PC-9 (cell line): Measurements from ENCODE around the gene TOX3. TPM values are rescaled to one million over a fixed set of nuclear protein-coding genes. Genes with fewer than 3 reads are reported as not detected.

Experiments used
- BruUV-seq: library from RNA; stranded (reverse); fragments of 400-500 nt; replicated peaks from 2 replicates; lab custom pipeline; 2021; lab: Mats Ljungman, UMichigan
- CTCF ChIA-PET: fragments of 300-600 bp; sonication (Branson Sonifier 250); formaldehyde crosslinking; loops from one replicate; lab custom pipeline; 2022; ENCODE audit warnings: antibody characterized with exemption; lab: Charles Lee
- POLR2A ChIA-PET: fragments of 300-600 bp; sonication (Branson Sonifier 250); formaldehyde crosslinking; loops from one replicate; lab custom pipeline; 2022; ENCODE audit warnings: antibody characterized with exemption; ENCODE audit not compliant: unreplicated experiment; lab: Charles Lee
- DNase-seq, 2 experiments: peaks; one replicate each; pipeline versions ENCODE4 v3.0.0 to v3.0.0-alpha.2; 2015 to 2022; ENCODE audit warnings: mixed read lengths in 1 of 2
- H2AFZ ChIP-seq: fragments of 200-600 bp; sonication (generic); 2 replicates; pipeline ENCODE4 v1.8.1; 2017; ENCODE audit warnings: antibody characterized with exemption
- H3F3A ChIP-seq: fragments of 200-600 bp; sonication (generic); 2 replicates; pipeline ENCODE4 v1.8.1; 2017; ENCODE audit warnings: antibody characterized with exemption, mild to moderate bottlenecking, low read depth; ENCODE audit not compliant: insufficient read depth
- H3K27ac ChIP-seq: fragments of 200-600 bp; sonication (generic); 2 replicates; pipeline ENCODE4 v1.6.1; 2016; ENCODE audit warnings: mixed run types
- H3K27me3 ChIP-seq: fragments of 200-600 bp; sonication (generic); 2 replicates; pipeline ENCODE4 v1.6.1; 2016; ENCODE audit warnings: low read depth, mixed run types; ENCODE audit not compliant: insufficient read depth
- H3K36me3 ChIP-seq: fragments of 200-600 bp; sonication (generic); 2 replicates; pipeline ENCODE4 v1.6.1; 2016; ENCODE audit warnings: low read depth, mixed run types
- H3K4me1 ChIP-seq: fragments of 200-600 bp; sonication (generic); replicated peaks from 2 replicates; pipeline ENCODE4 v1.6.1; 2016; ENCODE audit warnings: mixed run types; ENCODE audit not compliant: insufficient read depth
- H3K4me2 ChIP-seq: fragments of 200-600 bp; sonication (generic); 2 replicates; pipeline ENCODE4 v1.6.1; 2017; ENCODE audit warnings: mixed run types
- H3K4me3 ChIP-seq: fragments of 200-600 bp; sonication (generic); 2 replicates; pipeline ENCODE4 v1.6.1; 2016; ENCODE audit warnings: mixed run types
- H3K79me2 ChIP-seq: fragments of 200-600 bp; sonication (generic); 2 replicates; pipeline ENCODE4 v1.6.1; 2017; ENCODE audit warnings: low read depth, mixed run types
- H3K9me2 ChIP-seq: fragments of 200-600 bp; sonication (generic); 2 replicates; pipeline ENCODE4 v1.8.1; 2017; ENCODE audit warnings: mild to moderate bottlenecking; ENCODE audit not compliant: insufficient read depth
- H3K9me3 ChIP-seq: fragments of 200-600 bp; sonication (generic); 2 replicates; pipeline ENCODE4 v1.8.1; 2016; ENCODE audit warnings: low read depth; ENCODE audit not compliant: insufficient read depth
- H4K20me1 ChIP-seq: fragments of 200-600 bp; sonication (generic); 2 replicates; pipeline ENCODE4 v1.8.1; 2017; ENCODE audit not compliant: insufficient read depth
- CTCF ChIP-seq: fragments of 200-600 bp; sonication (generic); conservative IDR thresholded peaks from 2 replicates; pipeline ENCODE4 v1.6.1; 2017; ENCODE audit warnings: mixed run types, antibody characterized with exemption, mild to moderate bottlenecking, moderate library complexity
- EZH2 ChIP-seq: fragments of 200-600 bp; sonication (generic); IDR thresholded peaks from 2 replicates; pipeline ENCODE4 v1.8.0; 2017; ENCODE audit warnings: antibody characterized with exemption, low read depth
- intact Hi-C: fragments of 100-400 bp; cut with micrococcal nuclease; formaldehyde crosslinking; loops from one replicate; pipeline ENCODE4 v1.10.0; 2022; ENCODE audit not compliant: unreplicated experiment
- total RNA-seq: library from RNA; stranded (reverse); gene quantifications from 2 replicates; pipeline ENCODE4 v1.2.3, GENCODE V29; 2021

The TOX3 gene
- total RNA-seq, 1 experiment from 2014 or later = not detected

GRCh38 chr16:52526116-52526828 lies 20.7 kb downstream of the TOX3 start:
- no peaks in the 10 kb centered on the region for H3K9me2 ChIP-seq
- POLR2A ChIA-PET = no interaction called here
- no peaks in the 10 kb centered on the region for H3K36me3 ChIP-seq
- no peak overlapping the region for H3K4me2 ChIP-seq
- no peaks in the 10 kb centered on the region for H3F3A ChIP-seq
- H3K9me3 ChIP-seq = no peaks in the 10 kb centered on the region
- intact Hi-C loops = no loop called here
- no peak overlapping the region for H2AFZ ChIP-seq
- CTCF ChIA-PET = no interaction called here
- no TSS peak for BruUV-seq
- no peak overlapping the region for H3K27ac ChIP-seq
- H3K79me2 ChIP-seq = no peaks in the 10 kb centered on the region
- H3K4me1 ChIP-seq = no peaks in the 10 kb centered on the region
- H4K20me1 ChIP-seq = no peaks in the 10 kb centered on the region
- DNase-seq = no peak
- no peak overlapping the region for H3K4me3 ChIP-seq
- no peaks in the 10 kb centered on the region; the same call in 1 of the 2 replicates for H3K27me3 ChIP-seq
- TF ChIP-seq CTCF = no peak
- TF ChIP-seq EZH2 = no peak

- Histone ChIP-seq H3K36me3 (no peaks in the 10 kb centered on the region), H3K27ac (no peak overlapping the region), H2AFZ (no peak overlapping the region), H3K9me2 (no peaks in the 10 kb centered on the region), H3K4me2 (no peak overlapping the region), H4K20me1 (no peaks in the 10 kb centered on the region), H3K9me3 (no peaks in the 10 kb centered on the region), H3K4me3 (no peak overlapping the region), H3K4me1 (no peaks in the 10 kb centered on the region), H3F3A (no peaks in the 10 kb centered on the region), H3K79me2 (no peaks in the 10 kb centered on the region), H3K27me3 (no peaks in the 10 kb centered on the region; the same call in 1 of the 2 replicates)
- TF ChIP-seq EZH2 = no peak
- no peak for TF ChIP-seq CTCF
- ChIA-PET CTCF (no interaction called here), POLR2A (no interaction called here)
- DNase-seq = no peak
- intact Hi-C loops = no loop called here
- BruUV-seq = no TSS peak
Observed at GRCh38 chr16:52521570-52521969, 25.4 kb downstream of the TOX3 start.

- Histone ChIP-seq H3K27me3 (no peaks in the 10 kb centered on the region; the same call in 1 of the 2 replicates), H4K20me1 (no peaks in the 10 kb centered on the region), H3K9me3 (no peaks in the 10 kb centered on the region), H3K36me3 (no peaks in the 10 kb centered on the region), H2AFZ (no peak overlapping the region), H3K27ac (no peak overlapping the region), H3F3A (no peaks in the 10 kb centered on the region), H3K4me2 (no peak overlapping the region), H3K4me3 (no peak overlapping the region), H3K79me2 (no peaks in the 10 kb centered on the region), H3K4me1 (no peaks in the 10 kb centered on the region), H3K9me2 (no peaks in the 10 kb centered on the region)
- ChIA-PET CTCF (no interaction called here), POLR2A (no interaction called here)
- BruUV-seq = no TSS peak
- TF ChIP-seq EZH2 (no peak), CTCF (no peak)
- intact Hi-C loops = no loop called here
- DNase-seq = no peak
Observed at GRCh38 chr16:52518884-52519283, 28.1 kb downstream of the TOX3 start.
